TTC549 (cell line): ENCODE data around the gene RC3H1.
"Not testable (repeated sequence)": the region's sequence is repeated elsewhere in the genome, so short reads cannot be mapped to it uniquely, and the experiment has no call there.

Experiments used
- FAIRE-seq: peaks from 2 replicates; lab custom pipeline; 2012; peaks lifted over from hg19 to GRCh38; lab: Jason Lieb, UNC

The RC3H1 gene

DNA sequence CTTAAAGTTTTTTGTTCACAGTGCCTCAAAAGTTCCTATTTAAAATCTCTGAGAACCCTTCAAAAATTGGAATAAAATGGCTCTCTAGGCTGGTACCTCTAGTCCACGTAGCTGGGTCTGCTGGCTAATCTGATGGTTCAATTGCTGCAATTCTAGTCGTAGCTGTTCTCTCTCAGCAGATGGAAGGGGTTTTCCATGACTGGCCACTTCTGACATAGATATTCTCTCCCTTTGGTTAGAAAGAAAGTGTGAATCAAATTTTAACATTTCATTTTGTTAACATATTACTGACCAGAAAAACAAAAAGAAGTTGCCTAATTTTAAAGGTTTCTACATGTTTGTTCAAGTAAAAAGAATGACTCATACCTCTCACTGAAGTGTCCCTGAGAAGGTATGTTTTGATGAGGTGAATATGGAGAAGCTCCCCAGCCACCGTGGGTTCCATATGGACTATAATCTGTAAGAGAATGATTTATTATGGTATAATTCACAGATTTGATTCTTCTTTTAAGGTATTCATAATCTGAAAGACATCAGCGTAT is 75.7 kb downstream of the RC3H1 start:
- FAIRE-seq = peak; percentile 33

DNA sequence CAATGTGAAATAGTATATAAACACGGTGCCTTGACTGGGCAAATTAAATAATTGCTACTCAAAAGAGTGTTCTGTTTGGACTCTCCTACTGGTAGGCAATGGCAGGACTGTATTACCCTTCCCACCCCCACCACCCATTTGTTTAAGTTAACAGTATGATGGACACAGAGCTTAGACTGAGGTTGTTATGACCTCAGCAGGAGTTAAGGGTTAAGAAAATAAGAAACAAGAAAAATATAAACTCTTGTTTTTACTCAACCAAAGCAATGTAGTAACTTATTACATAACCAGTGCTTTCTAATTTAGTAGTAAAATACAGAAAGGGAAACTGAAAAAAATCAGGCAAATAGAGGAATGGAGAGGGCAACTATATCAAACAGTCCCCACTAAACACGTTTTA is 85.1 kb downstream of the RC3H1 start:
- no peak for FAIRE-seq

DNA sequence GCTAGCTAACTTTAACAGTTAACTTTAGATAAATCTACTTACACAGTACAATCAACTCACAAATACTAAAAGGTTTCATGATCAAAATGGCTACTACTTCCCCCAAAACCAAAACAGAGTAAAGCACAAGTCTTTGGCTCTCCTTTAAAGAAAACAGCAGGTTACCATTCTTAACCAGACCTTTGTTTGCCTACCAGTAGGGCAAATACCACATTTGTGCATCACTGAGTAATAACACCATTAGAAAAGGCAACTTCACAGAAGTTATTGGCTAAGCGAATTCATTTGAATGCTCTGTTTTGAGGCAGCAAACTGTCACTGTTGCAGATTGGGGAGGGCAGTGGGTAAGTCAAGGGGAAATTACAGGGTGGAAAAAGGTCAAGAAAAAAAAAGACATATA is 87.7 kb downstream of the RC3H1 start:
- FAIRE-seq = no peak

DNA sequence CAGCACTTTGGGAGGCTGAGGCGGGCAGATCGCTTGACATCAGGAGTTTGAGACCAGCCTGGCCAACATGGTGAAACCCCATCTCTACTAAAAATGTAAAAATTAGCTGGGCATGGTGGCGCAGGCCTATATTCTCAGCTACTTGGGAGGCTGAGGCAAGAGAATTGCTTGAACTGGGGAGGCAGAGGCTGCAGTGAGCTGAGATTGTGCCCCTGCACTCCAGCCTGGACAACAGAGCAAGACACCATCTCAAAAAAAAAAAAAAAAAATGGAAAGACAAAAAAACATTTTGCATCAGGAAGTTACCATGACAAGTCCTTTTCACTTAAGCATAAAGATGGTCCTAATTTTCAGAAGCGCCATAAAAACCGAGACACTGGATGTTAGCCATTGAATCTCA is 91.6 kb downstream of the RC3H1 start:
- FAIRE-seq = not testable (repeated sequence)

DNA sequence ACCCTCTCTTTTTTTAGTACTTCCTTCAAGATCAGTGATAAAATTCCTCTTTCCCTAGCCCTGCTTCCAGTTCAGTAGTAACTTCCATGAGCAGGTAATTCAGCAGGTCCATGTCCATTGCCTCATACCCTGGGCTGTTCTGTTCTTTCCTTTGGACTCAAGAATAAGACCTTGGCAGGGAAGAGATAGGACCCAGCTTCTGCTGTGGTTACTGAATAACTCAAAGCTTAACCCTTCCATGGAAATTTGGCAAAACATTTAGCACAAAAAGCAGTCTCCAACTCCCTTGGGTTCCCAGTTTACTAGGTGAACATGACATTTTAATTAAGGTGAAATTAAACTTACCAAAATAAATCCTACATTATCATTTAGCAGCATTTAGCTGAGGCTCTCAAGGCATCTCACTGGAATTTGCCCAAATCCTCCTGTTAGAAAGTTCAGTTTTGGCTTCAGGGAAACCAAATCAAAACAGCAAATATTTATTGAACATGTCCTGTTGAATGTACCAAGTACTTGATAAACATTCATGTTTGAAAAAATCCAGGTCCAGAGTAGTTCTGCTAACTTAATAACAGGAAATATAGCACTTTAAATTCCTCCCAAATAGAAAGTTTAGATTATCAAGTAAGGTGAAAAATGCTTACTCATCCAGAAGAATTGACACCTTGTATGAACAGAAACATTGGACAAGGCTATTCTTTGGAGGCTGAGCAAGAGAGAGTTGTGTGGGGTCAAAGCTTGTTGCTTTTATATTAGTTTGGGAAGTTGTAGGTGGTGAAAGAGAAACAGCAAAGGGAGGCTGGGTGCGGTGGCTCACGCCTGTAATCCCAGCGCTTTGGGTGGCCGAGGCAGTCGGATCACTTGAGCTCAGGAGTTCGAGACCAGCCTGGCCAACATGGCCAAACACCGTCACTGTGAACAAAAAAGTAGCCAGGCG is 96.6 kb downstream of the RC3H1 start:
- no peak for FAIRE-seq

GRCh38 chr1:173920861-173921260 is 101.3 kb downstream of the RC3H1 start:
- FAIRE-seq = no peak

DNA sequence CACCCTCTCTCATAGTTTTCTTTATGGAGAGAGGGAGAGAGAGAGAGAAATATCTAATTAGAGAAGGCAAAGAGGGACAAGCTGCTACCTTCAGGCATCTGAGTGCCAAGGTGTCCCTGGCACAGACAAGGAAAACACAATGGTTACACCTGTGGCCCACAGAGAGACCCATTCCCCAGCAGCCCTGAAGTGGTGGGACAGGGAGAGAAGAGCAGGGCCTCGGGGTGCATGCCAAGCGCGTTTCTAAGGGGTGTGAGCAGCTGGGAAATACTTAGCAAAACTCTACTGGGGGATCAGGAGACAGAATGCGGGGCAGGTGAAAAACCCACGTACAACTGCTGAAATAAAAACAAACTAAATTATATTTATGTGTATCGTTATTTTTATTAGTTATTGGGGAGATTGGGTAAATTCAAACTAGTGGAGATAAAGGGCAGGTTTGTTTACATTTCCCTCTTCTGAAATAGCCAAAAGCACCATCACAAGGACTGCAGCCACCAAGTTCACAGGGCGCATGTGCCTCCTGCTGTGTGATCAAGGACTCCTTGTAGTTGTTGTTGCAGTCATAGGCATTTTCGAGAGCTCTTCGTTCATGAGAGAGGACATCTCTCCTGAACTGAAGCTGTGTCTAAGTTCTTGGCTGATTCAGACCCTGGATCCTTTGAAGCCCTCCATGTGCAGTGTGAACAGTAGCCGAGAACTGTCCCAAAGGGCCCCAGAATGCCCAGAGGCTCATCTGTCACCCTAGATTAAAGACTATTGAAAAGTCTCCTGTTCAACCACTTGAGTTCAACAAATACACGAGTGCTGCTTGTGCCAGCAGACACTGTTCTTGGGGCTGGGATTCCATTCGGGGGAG is 104.3 kb downstream of the RC3H1 start:
- FAIRE-seq = no peak

GRCh38 chr1:173917149-173917548 is 105.0 kb downstream of the RC3H1 start, which contains the start of gene SERPINC1:
Gene SERPINC1 (minus strand): TSS chr1:173917327. CDS start chr1:173917259, 68 bp downstream.
- FAIRE-seq = no peak

GRCh38 chr1:173916667-173917066 is 105.5 kb downstream of the RC3H1 start:
- FAIRE-seq = no peak

DNA sequence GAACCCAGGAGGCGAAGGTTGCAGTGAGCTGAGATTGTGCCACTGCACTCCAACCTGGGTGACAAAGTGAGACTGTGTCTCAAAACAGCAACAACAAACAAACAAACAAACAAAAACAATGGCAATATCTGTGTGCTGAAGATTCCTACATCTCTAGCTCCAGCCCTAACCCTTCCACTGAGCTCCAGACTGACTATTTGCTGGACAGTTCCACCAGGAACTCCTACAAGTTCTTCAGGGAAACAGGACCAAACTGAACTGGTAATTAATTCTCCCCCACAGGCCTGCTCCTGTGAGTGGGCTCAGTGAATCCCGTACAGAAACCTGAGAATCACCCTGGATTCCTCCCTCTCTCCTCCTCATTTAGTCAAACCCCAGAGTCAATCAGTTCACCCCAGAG is 106.6 kb downstream of the RC3H1 start:
- FAIRE-seq = no peak

GRCh38 chr1:173914366-173914871 is 107.7 kb downstream of the RC3H1 start:
- FAIRE-seq = peak; percentile 38

DNA sequence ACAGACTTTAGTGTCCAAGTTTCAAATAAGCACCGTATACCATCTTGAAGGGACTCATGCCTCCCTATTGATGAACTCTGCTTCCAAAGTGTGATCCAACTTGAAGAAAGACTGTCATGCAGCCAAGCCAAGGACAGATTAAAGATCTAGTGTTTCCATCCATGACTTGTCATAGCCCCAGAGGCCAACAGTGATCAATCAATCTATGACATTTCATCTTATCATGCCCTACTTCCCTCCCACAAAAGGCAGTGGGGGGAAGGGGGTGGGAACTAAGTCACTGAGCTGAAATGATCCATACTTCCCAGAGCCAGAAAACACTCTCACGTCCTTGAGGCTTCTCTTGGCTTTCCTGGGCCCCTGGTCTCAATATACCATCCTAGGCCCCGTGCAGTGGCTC is 109.0 kb downstream of the RC3H1 start:
- no peak for FAIRE-seq

DNA sequence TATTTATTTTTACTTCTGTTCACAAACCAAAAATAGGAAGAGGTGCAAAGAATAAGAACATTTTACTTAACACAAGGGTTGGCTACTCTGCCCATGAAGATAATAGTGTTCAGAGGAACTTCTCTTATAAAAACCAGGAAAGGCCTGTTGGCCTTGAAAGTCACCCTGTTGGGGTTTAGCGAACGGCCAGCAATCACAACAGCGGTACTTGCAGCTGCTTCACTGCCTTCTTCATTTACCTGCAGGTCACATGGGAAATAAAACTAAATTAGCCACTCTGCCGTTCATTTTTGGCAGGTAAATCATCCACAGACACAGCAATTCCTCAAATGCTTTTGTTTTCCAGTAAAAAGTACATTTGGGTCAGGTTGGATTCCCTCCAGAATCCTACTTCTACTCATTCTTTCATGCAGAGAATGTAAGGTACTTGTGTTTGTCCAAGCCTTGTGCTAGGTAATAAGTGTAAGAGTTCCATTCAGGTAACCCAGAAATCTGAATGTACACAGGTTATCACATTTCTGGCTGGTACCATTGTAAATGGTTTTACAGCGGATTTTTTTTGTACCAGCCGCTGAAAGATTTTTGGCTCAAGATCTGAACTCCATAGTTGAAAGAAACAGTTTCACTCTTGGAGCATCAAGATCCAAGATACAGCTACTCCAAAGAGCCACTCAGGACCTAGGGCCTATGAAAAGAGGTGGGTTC is 118.2 kb downstream of the RC3H1 start:
- FAIRE-seq = no peak

GRCh38 chr1:173900992-173901391 is 121.2 kb downstream of the RC3H1 start:
- FAIRE-seq = no peak

DNA sequence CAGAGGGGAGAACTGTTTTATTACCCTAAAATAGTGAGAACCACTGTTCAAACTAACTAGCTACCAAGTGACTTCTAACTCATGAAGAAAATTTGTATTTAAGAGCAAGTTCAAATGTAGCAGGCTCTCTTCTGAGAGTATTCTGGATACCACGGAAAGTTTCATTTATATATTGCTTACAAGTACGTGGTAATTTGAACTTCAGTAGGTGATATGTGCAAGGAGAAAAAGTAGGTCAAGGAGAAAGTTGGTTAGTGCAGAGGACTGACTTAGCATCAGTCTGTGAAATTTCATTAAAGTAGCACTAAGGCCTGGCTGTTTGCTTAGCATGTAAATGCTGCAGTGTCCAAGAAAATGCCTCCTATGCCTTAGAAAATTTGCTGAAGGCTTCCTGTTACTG is 121.7 kb downstream of the RC3H1 start:
- FAIRE-seq = no peak

DNA sequence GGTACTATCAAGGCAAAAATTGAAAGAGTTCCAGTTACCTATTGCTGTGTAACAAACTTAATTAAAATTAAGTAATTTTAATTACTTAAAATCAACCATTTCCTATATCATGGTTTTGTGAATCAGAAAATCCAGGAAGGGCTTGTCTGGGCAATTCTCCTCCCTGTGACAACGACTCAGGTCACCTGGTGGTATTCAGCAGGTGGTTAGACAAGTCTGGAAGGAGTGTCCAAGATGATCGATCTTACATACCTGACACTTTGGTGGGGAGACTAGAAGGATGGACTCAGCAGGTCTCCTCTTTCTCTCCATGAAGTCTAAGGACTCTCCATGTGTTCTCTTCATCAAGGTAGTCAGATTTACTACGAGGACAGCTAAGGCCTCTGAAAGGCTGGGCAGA is 128.0 kb downstream of the RC3H1 start:
- no peak for FAIRE-seq

- FAIRE-seq = no peak
These were observed 128.5 kb downstream of the RC3H1 start for GRCh38 chr1:173893611-173894010.

DNA sequence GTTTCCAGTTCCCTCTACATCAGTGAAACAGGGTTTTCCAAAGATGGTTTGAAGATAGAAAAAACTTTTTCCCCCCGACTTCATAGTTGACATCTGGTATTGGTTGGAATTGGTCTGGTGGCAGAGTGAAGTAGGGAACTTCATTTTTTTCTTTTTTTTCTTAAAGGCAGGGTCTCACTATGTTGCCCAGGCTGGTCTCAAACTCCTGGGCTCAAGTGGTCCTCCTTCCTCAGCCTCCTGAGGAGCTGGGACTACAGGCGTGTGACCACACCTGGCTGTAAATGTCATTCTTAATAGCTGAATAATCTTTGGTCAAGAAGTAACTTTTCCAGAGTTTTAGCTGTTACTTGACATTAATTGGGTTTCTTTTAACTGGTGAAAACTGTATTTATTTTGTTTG is 132.3 kb downstream of the RC3H1 start:
- FAIRE-seq = no peak

DNA sequence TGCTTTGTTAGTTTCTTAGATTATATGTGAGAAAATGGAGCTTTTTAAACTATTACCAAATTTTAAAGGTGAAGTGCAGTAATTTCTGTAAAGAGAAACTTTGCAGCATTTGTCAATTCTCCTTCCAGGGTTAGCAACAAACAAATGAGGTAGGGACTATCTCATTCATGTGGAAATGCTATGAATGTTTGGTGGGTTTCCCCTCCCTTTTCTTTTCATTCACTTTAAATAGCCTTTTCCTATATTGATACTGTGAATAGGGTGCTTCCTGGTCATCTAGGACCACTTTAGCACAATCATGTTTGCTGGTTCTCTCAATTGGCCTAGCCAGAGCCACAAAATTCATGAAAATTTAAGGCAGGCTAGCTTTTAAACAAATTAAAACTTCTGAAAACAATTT is 133.4 kb downstream of the RC3H1 start:
- FAIRE-seq = no peak

DNA sequence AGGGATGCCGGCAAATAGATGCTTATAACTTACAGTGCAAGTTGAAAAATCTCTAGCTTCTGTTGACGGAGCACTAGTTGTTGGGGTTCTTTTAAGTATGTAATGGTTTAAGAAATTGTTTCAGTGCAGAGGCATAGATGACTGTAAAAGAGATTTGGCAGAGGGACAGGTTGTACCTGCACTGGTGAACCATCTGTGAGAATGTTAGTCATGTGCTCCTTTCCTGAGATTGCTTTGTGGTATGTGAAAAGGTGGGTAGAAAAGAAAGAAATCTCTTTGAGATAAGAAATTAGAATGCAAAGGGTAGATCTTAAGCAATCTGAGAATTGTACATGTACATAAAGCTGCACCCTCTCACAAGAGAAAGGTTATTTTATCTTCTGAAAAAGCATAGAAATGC is 134.5 kb downstream of the RC3H1 start:
- FAIRE-seq = no peak

- FAIRE-seq = no peak
These were observed 135.2 kb downstream of the RC3H1 start for GRCh38 chr1:173886746-173887611.
